ENCODE data around the gene EHHADH.

DNA sequence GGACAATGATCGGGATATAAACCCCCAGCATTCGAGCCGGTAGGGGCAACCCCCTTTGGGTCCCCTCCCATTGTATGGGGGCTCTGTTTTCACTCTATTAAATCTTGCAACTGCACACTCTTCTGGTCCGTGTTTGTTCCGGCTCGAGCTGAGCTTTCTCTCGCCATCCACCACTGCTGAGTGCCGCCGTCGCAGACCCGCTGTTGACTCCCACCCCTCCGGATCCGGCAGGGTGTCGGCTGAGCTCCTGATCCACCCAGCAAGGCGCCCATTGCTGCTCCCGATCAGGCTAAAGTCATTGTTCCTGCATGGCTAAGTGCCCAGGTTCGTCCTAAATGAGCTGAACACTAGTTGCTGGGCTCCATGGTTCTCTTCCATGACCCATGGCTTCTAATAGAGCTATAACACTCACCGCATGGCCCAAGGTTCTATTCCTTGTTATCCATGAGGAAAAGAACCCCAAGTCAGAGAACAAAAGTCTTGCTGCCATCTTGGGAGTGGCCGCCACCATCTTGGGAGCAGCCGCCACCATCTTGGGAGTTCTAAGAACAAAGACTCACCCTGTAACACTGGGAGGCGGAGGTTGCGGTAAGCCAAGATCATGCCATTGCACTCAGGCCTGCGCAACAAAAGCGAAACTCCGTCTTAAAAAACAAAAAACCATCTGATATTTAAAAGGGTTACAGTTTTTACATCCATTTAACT, 11.2 kb upstream of the EHHADH start:
- no peak for TF ChIP-seq POLR2A (IDR thresholded peaks at IDR 0.05)
- TF ChIP-seq, protein P1, sequence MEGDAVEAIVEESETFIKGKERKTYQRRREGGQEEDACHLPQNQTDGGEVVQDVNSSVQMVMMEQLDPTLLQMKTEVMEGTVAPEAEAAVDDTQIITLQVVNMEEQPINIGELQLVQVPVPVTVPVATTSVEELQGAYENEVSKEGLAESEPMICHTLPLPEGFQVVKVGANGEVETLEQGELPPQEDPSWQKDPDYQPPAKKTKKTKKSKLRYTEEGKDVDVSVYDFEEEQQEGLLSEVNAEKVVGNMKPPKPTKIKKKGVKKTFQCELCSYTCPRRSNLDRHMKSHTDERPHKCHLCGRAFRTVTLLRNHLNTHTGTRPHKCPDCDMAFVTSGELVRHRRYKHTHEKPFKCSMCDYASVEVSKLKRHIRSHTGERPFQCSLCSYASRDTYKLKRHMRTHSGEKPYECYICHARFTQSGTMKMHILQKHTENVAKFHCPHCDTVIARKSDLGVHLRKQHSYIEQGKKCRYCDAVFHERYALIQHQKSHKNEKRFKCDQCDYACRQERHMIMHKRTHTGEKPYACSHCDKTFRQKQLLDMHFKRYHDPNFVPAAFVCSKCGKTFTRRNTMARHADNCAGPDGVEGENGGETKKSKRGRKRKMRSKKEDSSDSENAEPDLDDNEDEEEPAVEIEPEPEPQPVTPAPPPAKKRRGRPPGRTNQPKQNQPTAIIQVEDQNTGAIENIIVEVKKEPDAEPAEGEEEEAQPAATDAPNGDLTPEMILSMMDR (IDR thresholded peaks at IDR 0.05), result no peak

Measured in heart left ventricle (tissue), 13 donors.